Measurements from ENCODE around the gene SHISA5.

Gene SHISA5

GRCh38 chr3:48459773-48460516, 44.0 kb downstream of the SHISA5 start:
- DNase-seq (ENCODE audit: low read depth), result no peak

GRCh38 chr3:48459331-48459730, 44.6 kb downstream of the SHISA5 start:
- DNase-seq (ENCODE audit: low read depth), result no peak

DNA sequence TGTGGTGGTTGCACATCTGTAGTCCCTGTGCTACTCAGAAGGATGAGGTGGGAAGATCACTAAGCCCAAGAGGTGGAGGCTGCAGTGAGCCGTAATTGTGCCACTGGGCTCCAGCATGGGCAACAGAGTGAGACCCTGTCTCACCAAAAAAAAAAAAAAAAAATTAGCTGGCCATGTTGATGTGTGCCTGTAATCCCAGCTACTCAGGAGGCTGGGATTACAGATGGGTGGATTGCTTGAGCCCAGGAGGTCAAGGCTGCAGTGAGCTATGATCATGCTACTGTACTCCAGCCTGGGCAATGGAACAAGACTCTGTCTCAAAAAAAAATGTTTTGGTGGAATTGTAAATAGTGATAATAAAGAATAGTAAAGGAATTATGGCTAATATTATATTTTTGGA, 47.5 kb downstream of the SHISA5 start:
- DNase-seq (ENCODE audit: low read depth), result no peak

GRCh38 chr3:48451270-48451669, 52.7 kb downstream of the SHISA5 start:
- DNase-seq (ENCODE audit: low read depth), result no peak

DNA sequence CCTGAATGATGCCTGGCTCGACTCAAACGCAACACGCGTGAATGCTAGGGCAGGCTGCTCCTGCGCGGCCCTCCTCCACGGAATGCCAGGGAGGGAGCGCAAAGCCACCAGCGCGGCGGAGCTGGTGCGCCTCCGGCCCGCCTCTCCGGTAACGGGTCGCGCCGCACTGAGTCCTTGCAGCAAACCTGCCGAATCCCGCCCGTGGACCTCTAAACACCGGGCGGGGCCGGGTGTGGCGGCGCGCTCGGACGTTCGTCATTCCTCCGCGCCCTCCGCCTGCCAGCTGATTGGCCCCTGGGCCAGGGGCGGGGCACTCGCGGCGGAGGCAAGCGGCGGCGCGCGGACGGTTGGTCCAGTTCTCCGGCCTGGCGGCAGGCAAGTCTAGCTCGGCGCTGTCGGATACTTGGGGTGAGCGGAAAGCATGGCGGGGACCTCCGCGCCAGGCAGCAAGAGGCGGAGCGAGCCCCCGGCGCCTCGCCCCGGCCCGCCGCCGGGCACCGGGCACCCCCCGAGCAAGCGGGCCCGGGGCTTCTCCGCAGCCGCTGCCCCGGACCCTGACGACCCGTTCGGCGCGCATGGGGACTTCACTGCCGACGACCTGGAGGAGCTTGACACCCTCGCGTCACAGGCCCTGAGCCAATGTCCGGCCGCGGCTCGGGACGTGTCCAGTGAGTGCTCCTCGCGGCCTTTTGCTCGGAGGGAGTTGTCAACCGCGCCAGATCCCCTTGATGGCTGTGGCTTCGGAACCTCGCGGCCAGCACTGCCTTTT, 57.4 kb downstream of the SHISA5 start, which contains the start of gene ATRIP:
Gene ATRIP (plus strand): TSS at position 313 of the 769 bp plus-strand sequence. CDS start 109 bp downstream, at position 422.
- DNase-seq (ENCODE audit: low read depth), result no peak

DNA sequence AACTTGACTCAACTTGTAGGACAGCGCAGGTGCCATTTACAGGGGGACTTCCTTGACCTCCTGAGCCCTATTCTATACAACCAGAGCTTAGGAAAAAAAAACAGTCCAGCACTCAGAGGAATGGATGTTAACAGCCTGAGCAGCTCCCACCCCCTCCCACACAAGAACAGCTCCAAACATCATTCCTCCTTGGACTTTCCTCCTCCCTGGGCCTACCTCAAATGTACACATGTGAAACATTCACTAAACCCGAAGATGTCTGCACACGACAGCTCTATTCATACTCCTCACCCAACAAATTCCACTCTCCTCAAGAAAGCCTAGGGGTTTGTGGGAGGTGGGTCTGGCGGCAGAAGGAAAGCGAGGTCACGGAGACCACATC, 57.9 kb downstream of the SHISA5 start:
- DNase-seq (ENCODE audit: low read depth), result no peak

DNA sequence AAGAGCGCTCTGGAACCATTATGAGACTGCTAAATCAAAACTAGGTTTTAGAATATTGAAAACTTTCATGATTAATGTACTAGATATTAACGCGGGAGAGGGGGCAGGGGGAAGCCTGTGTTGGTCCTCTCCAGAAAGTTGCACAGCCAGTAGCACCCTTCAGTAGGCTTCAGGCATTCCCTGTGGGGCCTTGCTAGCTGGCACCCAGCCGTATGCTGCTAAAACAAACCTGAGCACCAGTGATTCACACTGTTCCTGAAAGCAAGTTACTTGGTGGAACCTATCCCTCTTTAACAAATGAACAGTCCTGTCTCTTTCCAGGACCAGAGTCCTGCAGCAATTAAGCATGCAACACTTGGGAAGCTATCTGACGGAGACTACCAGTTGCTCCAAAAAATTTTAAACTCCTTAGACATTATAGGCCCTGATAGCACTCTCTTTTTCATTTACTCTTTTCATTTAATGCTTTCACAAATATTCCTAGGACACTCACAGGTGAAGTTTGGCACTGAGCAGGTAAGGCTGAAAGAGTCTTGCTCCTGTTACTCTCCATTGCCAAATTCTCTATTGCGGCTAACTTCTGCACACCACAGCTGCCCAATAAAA, 58.6 kb downstream of the SHISA5 start:
- DNase-seq (ENCODE audit: low read depth), result no peak

GRCh38 chr3:48441940-48442339, 62.0 kb downstream of the SHISA5 start:
- no peak for DNase-seq (ENCODE audit: low read depth)

GRCh38 chr3:48440590-48440958, 63.4 kb downstream of the SHISA5 start:
- DNase-seq (ENCODE audit: low read depth), result no peak

- DNase-seq (ENCODE audit: low read depth), result peak; percentile 82
Observed at GRCh38 chr3:48439820-48440589, 64.0 kb downstream of the SHISA5 start, which contains the start of the genes CCDC51 and TMA7. Gene CCDC51 (minus strand): TSS chr3:48440119. CDS start chr3:48435128, 4,991 bp downstream. Gene TMA7 (plus strand): TSS chr3:48440257. CDS start chr3:48440297, 40 bp downstream.

GRCh38 chr3:48437812-48438211, 66.2 kb downstream of the SHISA5 start:
- no peak for DNase-seq (ENCODE audit: low read depth)

GRCh38 chr3:48436855-48437254, 67.1 kb downstream of the SHISA5 start:
- no peak for DNase-seq (ENCODE audit: low read depth)

- DNase-seq (ENCODE audit: low read depth), result no peak
Observed at GRCh38 chr3:48436477-48436787, 67.5 kb downstream of the SHISA5 start.

- no peak for DNase-seq (ENCODE audit: low read depth)
Observed at GRCh38 chr3:48435774-48436476, 68.0 kb downstream of the SHISA5 start.

GRCh38 chr3:48435223-48435595, 68.8 kb downstream of the SHISA5 start:
- no peak for DNase-seq (ENCODE audit: low read depth)

DNA sequence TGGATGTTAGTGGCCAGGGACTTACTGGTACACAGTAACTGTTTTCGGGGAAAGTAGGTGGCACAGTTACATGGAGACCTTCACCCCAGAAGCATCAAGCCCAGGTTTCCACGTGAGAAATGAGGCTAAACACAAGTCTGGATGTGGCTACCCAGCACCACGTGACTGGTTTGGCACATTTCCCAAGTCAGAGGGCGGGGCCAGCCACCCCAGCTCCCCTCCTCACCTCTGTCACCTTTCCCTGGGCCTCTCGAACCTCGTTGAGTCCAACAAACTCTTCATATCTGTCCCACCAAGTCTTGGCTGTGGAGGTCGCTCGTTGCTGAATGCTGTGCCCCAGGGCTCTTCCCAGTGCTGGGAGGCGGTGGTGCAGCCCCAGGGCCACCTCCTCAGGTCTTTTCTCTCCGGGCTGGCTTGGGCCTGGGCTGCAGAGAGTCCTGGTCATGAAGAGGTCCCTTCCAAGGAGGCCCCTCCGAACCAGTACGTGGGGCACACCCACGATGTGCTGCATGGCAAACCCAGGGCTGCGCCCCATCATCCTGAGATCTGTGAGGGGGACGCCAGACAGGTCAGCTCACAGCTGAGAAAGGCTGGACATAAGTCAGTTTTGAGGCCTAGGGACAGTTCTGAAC, 69.3 kb downstream of the SHISA5 start:
- no peak for DNase-seq (ENCODE audit: low read depth)

- DNase-seq (ENCODE audit: low read depth), result no peak
Observed at GRCh38 chr3:48433472-48434118, 70.4 kb downstream of the SHISA5 start.

GRCh38 chr3:48432411-48433371, 71.3 kb downstream of the SHISA5 start:
- no peak for DNase-seq (ENCODE audit: low read depth)

DNA sequence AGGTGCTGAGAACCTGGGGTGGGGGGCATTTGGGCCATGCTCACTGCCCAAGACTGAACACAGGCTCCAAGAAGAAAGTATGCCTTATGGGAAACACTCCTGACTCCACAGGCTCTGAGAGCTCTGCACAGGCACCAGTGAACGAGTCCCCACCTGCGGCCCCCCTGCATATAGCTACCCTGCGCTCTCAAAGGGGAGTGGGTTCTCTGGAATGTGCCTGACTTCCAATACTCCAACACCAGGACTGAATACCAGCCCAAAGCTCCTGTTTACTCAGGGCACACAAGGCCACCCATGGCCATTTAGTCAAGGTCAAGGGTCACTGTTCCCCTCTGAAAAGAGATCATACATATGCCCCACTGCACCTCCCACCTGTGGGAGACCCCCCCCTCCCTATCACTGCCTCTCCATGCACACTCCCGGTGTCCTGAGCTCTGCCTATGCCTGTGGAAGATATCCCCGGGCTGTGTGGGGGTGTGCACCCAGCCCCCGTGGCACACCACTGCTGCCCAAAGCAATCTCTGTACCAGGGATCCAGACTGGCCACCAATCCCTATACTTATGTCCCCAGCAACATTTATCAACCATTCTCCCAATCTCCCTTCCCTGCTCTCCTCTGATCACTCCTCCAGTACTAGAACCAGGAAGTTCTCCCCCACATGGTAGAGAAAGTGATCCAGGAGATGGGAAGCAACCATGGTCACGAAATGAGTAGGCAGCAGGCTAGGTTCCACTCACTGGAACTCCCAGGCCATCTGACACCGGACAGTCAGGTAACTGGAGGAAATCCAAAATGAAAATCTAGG, 72.5 kb downstream of the SHISA5 start:
- DNase-seq (ENCODE audit: low read depth), result no peak

Measured in non-pigmented ciliary epithelial cell (primary cell).